SK-N-MC (cell line): ENCODE measurements around the gene NANOS2.

Experiments used
- DNase-seq: peaks from one replicate; pipeline ENCODE4 v3.0.0-alpha.2; 2011; ENCODE audit warnings: low read depth, low spot score
- H3K27ac ChIP-seq: fragments of 200-600 bp; sonication (generic); 2 replicates; pipeline ENCODE4 v1.5.1; 2016; ENCODE audit warnings: mixed run types
- H3K36me3 ChIP-seq: fragments of 200-600 bp; sonication (generic); 2 replicates; pipeline ENCODE4 v1.6.1; 2017; ENCODE audit warnings: antibody characterized with exemption, low read length, mixed read lengths; ENCODE audit not compliant: insufficient read depth
- H3K4me3 ChIP-seq: fragments of 200-600 bp; sonication (generic); 2 replicates; pipeline ENCODE4 v1.5.1; 2016
- H3K9ac ChIP-seq: fragments of 200-600 bp; sonication (generic); 2 replicates; pipeline ENCODE4 v1.8.0; 2017; ENCODE audit warnings: mixed run types, mixed read lengths; ENCODE audit not compliant: insufficient read length
- H3K9me3 ChIP-seq: fragments of 200-600 bp; sonication (generic); 2 replicates; pipeline ENCODE4 v1.6.1; 2017; ENCODE audit warnings: low read depth, mild to moderate bottlenecking, antibody characterized with exemption, low read length, moderate library complexity, mixed read lengths
- EZH2 ChIP-seq: fragments of 200-600 bp; sonication (generic); IDR thresholded peaks from one replicate; pipeline ENCODE4 v1.6.1; 2017; ENCODE audit warnings: antibody characterized with exemption
- FOXP2 ChIP-seq: optimal IDR thresholded peaks from 2 replicates; pipeline ENCODE3; 2011; ENCODE audit warnings: mild to moderate bottlenecking, moderate library complexity; ENCODE audit not compliant: insufficient read depth; ENCODE audit errors: extremely low read length, control extremely low read depth
- POLR2AphosphoS5 ChIP-seq: IDR thresholded peaks from 2 replicates; pipeline ENCODE4 v1.6.1; 2012; ENCODE audit warnings: mild to moderate bottlenecking, low read depth, low read length, borderline replicate concordance

Gene NANOS2

GRCh38 chr19:45883586-45883880 is 31.0 kb downstream of the NANOS2 start:
- DNase-seq, result no peak
- Histone ChIP-seq H3K36me3 (no peaks in the 10 kb centered on the region), H3K4me3 (peak overlapping the region; percentile 52), H3K9ac (no peak overlapping the region), H3K9me3 (no peaks in the 10 kb centered on the region), H3K27ac (no peak overlapping the region)
- no peak for TF ChIP-seq FOXP2
- TF ChIP-seq EZH2, result no peak
- TF ChIP-seq POLR2AphosphoS5, result no peak

GRCh38 chr19:45882652-45883585 is 31.7 kb downstream of the NANOS2 start:
- Histone ChIP-seq H3K9me3 (no peaks in the 10 kb centered on the region), H3K4me3 (peak overlapping the region; percentile 82), H3K36me3 (no peaks in the 10 kb centered on the region), H3K27ac (no peak overlapping the region), H3K9ac (peak overlapping the region; percentile 55)
- DNase-seq, result peak; percentile 66
- no peak; the same call in 1 of the 2 replicates for TF ChIP-seq POLR2AphosphoS5
- TF ChIP-seq FOXP2, result no peak
- no peak for TF ChIP-seq EZH2

- no peak overlapping the region for H3K9ac ChIP-seq
Observed at GRCh38 chr19:45881909-45882528, 32.6 kb downstream of the NANOS2 start.

GRCh38 chr19:45881082-45881908 is 33.3 kb downstream of the NANOS2 start:
- H3K4me3 ChIP-seq, result no peak overlapping the region
- H3K9me3 ChIP-seq, result no peaks in the 10 kb centered on the region
- H3K9ac ChIP-seq, result no peak overlapping the region
- no peaks in the 10 kb centered on the region for H3K36me3 ChIP-seq
- H3K27ac ChIP-seq, result no peak overlapping the region
- TF ChIP-seq FOXP2 (no peak), POLR2AphosphoS5 (no peak), EZH2 (no peak)
- DNase-seq, result no peak

More at GRCh38 chr19:45881909-45882528, 32.6 kb downstream of the NANOS2 start:
- H3K9me3 ChIP-seq, result no peaks in the 10 kb centered on the region
- no peak for TF ChIP-seq EZH2
- TF ChIP-seq POLR2AphosphoS5, result no peak; the same call in 1 of the 2 replicates
- no peak for TF ChIP-seq FOXP2
- DNase-seq, result no peak
- no peak overlapping the region for H3K4me3 ChIP-seq
- no peak overlapping the region for H3K27ac ChIP-seq
- H3K36me3 ChIP-seq, result no peaks in the 10 kb centered on the region

- Histone ChIP-seq H3K36me3 (no peaks in the 10 kb centered on the region), H3K9me3 (no peaks in the 10 kb centered on the region), H3K4me3 (no peak overlapping the region), H3K27ac (no peak overlapping the region), H3K9ac (no peak overlapping the region)
- TF ChIP-seq EZH2 (no peak), FOXP2 (no peak), POLR2AphosphoS5 (no peak)
- no peak for DNase-seq
Observed at GRCh38 chr19:45879971-45880370, 34.6 kb downstream of the NANOS2 start.

- no peaks in the 10 kb centered on the region for H3K36me3 ChIP-seq
- no peaks in the 10 kb centered on the region for H3K9me3 ChIP-seq
- H3K9ac ChIP-seq, result no peak overlapping the region
- H3K4me3 ChIP-seq, result no peak overlapping the region
- no peak for DNase-seq
- H3K27ac ChIP-seq, result no peak overlapping the region
- no peak for TF ChIP-seq FOXP2
- no peak for TF ChIP-seq EZH2
- no peak for TF ChIP-seq POLR2AphosphoS5
Observed at GRCh38 chr19:45879055-45879454, 35.5 kb downstream of the NANOS2 start.

GRCh38 chr19:45878043-45878794 is 36.4 kb downstream of the NANOS2 start:
- Histone ChIP-seq H3K4me3 (no peak overlapping the region), H3K27ac (no peak overlapping the region), H3K36me3 (no peaks in the 10 kb centered on the region), H3K9ac (no peak overlapping the region), H3K9me3 (no peaks in the 10 kb centered on the region)
- TF ChIP-seq POLR2AphosphoS5, result no peak
- TF ChIP-seq FOXP2, result no peak
- TF ChIP-seq EZH2, result no peak
- DNase-seq, result no peak
